ENCODE data around the gene CEP95.

GRCh38 chr17:64583038-64583437 lies 76.3 kb downstream of the CEP95 start:
- TF ChIP-seq SPI1 (IDR thresholded peaks at IDR 0.05; ENCODE audit: low read depth, low read length) (no peak), POLR2A (IDR thresholded peaks at IDR 0.05; ENCODE audit: low read depth, low read length) (no peak), POLR2AphosphoS5 (IDR thresholded peaks at IDR 0.05; ENCODE audit: low read depth, low read length) (no peak), POU2F2 (IDR thresholded peaks at IDR 0.05; ENCODE audit: low read depth, low read length) (no peak), TAF1 (IDR thresholded peaks at IDR 0.05; ENCODE audit: low read depth, low read length) (no peak)
